Measurements from ENCODE around the gene CCT5.

CCT5 gene

GRCh38 chr5:10275460-10275859 is 25.4 kb downstream of the CCT5 start:
- TF ChIP-seq CTCF (IDR thresholded peaks at IDR 0.05; ENCODE audit: low read depth, low read length): no peak
- no peaks in the 10 kb centered on the region for H3K27me3 ChIP-seq (ENCODE audit: insufficient read depth, low read depth, severe bottlenecking)
- DNase-seq: no peak
- H3K4me3 ChIP-seq (ENCODE audit: low read depth, low read length): no peak overlapping the region
- H3K27ac ChIP-seq: no peak overlapping the region
- no peaks in the 10 kb centered on the region for H3K9me3 ChIP-seq (ENCODE audit: severe bottlenecking)
- H3K36me3 ChIP-seq: no peaks in the 10 kb centered on the region

GRCh38 chr5:10275991-10276390 is 25.9 kb downstream of the CCT5 start:
- H3K27ac ChIP-seq: no peak overlapping the region

GRCh38 chr5:10276691-10277090 is 26.6 kb downstream of the CCT5 start:
- DNase-seq: no peak
- TF ChIP-seq CTCF (IDR thresholded peaks at IDR 0.05; ENCODE audit: low read depth, low read length): no peak
- H3K36me3 ChIP-seq: no peaks in the 10 kb centered on the region

More at GRCh38 chr5:10275991-10276390, 25.9 kb downstream of the CCT5 start:
- H3K4me3 ChIP-seq (ENCODE audit: low read depth, low read length): no peak overlapping the region
- no peak for TF ChIP-seq CTCF (IDR thresholded peaks at IDR 0.05; ENCODE audit: low read depth, low read length)
- DNase-seq: no peak
- no peaks in the 10 kb centered on the region for H3K36me3 ChIP-seq
- no peaks in the 10 kb centered on the region for H3K9me3 ChIP-seq (ENCODE audit: severe bottlenecking)
- H3K27me3 ChIP-seq (ENCODE audit: insufficient read depth, low read depth, severe bottlenecking): no peaks in the 10 kb centered on the region

GRCh38 chr5:10277773-10278630 is 27.9 kb downstream of the CCT5 start:
- Histone ChIP-seq H3K27me3 (ENCODE audit: insufficient read depth, low read depth, severe bottlenecking) (no peaks in the 10 kb centered on the region), H3K27ac (no peak overlapping the region), H3K9me3 (ENCODE audit: severe bottlenecking) (no peaks in the 10 kb centered on the region), H3K36me3 (no peaks in the 10 kb centered on the region), H3K4me3 (ENCODE audit: low read depth, low read length) (no peak overlapping the region)
- no peak for TF ChIP-seq CTCF (IDR thresholded peaks at IDR 0.05; ENCODE audit: low read depth, low read length)
- peak; percentile 3 for DNase-seq

More at GRCh38 chr5:10276691-10277090, 26.6 kb downstream of the CCT5 start:
- H3K4me3 ChIP-seq (ENCODE audit: low read depth, low read length): no peak overlapping the region
- H3K27ac ChIP-seq: no peak overlapping the region
- H3K9me3 ChIP-seq (ENCODE audit: severe bottlenecking): no peaks in the 10 kb centered on the region
- H3K27me3 ChIP-seq (ENCODE audit: insufficient read depth, low read depth, severe bottlenecking): no peaks in the 10 kb centered on the region

GRCh38 chr5:10278658-10279279 is 28.7 kb downstream of the CCT5 start:
- Histone ChIP-seq H3K9me3 (ENCODE audit: severe bottlenecking) (no peaks in the 10 kb centered on the region), H3K36me3 (no peaks in the 10 kb centered on the region), H3K27ac (no peak overlapping the region), H3K4me3 (ENCODE audit: low read depth, low read length) (no peak overlapping the region), H3K27me3 (ENCODE audit: insufficient read depth, low read depth, severe bottlenecking) (no peaks in the 10 kb centered on the region)
- TF ChIP-seq CTCF (IDR thresholded peaks at IDR 0.05; ENCODE audit: low read depth, low read length): no peak
- DNase-seq: no peak
